NB4 (cell line): ENCODE data around the gene EDC3.

Experiments
- DNase-seq: peaks from one replicate; pipeline ENCODE4 v3.0.0; 2010; ENCODE audit warnings: low read depth
- H3K4me3 ChIP-seq: one replicate; pipeline ENCODE4 v1.5.1; 2011; ENCODE audit warnings: mild to moderate bottlenecking, low read depth, low read length, moderate library complexity
- MYC ChIP-seq: IDR thresholded peaks from 2 replicates; pipeline ENCODE4 v1.6.1; 2011; ENCODE audit warnings: low read depth, low read length
- POLR2A ChIP-seq: IDR thresholded peaks from 2 replicates; pipeline ENCODE4 v1.6.1; 2011; ENCODE audit warnings: mild to moderate bottlenecking; ENCODE audit not compliant: insufficient read length; ENCODE audit errors: extremely low read depth
- TF ChIP-seq, protein P1 (sequence below): IDR thresholded peaks from one replicate; pipeline ENCODE4 v1.5.1; 2012; ENCODE audit warnings: low read depth, low read length
- TF ChIP-seq, protein P2 (sequence below): IDR thresholded peaks from 2 replicates; pipeline ENCODE4 v1.6.1; 2011; ENCODE audit warnings: low read depth, low read length

Gene EDC3

DNA sequence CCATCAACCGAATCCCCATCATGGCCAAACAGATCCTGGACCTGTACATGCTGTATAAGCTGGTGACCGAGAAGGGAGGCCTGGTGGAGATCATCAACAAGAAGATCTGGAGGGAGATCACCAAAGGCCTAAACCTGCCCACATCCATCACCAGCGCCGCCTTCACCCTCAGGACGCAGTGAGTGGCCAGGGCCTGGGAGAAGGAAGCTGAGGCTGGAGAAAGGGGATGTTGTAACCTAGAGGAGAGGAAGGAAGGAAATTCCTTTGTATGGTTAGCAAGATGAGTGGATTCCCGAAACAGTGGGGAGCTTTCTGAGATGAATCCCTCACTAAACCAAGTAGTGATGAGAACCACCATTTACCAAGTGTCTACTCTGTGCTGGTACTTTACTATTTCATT, 106.0 kb downstream of the EDC3 start:
- no peak for TF ChIP-seq MYC
- TF ChIP-seq, protein P1, sequence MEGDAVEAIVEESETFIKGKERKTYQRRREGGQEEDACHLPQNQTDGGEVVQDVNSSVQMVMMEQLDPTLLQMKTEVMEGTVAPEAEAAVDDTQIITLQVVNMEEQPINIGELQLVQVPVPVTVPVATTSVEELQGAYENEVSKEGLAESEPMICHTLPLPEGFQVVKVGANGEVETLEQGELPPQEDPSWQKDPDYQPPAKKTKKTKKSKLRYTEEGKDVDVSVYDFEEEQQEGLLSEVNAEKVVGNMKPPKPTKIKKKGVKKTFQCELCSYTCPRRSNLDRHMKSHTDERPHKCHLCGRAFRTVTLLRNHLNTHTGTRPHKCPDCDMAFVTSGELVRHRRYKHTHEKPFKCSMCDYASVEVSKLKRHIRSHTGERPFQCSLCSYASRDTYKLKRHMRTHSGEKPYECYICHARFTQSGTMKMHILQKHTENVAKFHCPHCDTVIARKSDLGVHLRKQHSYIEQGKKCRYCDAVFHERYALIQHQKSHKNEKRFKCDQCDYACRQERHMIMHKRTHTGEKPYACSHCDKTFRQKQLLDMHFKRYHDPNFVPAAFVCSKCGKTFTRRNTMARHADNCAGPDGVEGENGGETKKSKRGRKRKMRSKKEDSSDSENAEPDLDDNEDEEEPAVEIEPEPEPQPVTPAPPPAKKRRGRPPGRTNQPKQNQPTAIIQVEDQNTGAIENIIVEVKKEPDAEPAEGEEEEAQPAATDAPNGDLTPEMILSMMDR = no peak
- no peak for TF ChIP-seq POLR2A
- TF ChIP-seq, protein P2, sequence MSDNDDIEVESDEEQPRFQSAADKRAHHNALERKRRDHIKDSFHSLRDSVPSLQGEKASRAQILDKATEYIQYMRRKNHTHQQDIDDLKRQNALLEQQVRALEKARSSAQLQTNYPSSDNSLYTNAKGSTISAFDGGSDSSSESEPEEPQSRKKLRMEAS = no peak
- no peak overlapping the region for H3K4me3 ChIP-seq
- DNase-seq = no peak

DNA sequence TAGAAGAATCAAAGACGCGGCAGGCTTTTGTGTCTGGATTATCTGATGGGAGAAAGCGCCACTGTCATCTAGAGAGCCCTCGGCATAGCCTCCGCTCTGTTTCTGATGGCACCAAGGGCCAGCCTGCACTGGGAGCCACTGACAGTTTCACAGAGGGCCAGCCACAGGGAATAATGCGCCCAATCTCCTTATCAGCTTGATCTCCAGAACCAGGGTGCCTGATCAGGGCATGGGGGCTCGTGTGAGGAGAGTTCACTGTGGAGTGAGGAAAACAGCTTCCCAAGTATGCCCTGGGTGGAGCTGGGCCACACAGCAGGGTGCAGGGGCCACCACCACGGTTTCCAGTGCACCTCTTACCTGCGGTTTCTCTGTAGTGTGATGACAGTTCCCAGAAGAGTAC, 110.0 kb downstream of the EDC3 start:
- H3K4me3 ChIP-seq = no peak overlapping the region
- TF ChIP-seq POLR2A (no peak), MYC (no peak)
- TF ChIP-seq, protein P2 = no peak
- TF ChIP-seq, protein P1 = no peak
- DNase-seq = no peak

DNA sequence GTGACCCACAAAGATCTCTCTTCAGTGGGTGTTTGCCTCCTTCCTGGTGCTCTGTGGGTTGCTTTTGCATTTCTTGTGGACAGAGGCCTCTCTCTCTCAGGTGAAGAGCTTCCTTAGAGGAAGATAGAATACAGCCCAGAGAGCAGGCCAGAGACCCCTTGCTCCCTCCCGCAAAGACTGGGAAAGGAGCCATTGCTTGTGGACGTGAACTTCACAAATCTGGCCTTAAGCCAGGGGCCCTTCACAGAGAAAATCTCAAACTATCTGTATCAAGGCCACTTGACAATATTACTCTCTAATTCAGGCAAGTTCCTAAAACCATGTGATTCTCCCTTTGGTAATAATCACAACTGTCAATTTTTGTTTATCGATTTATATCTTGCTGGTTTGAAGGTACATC, 110.6 kb downstream of the EDC3 start:
- no peak overlapping the region for H3K4me3 ChIP-seq
- TF ChIP-seq, protein P1 = no peak
- TF ChIP-seq POLR2A (no peak), MYC (no peak)
- TF ChIP-seq, protein P2 = no peak
- no peak for DNase-seq

DNA sequence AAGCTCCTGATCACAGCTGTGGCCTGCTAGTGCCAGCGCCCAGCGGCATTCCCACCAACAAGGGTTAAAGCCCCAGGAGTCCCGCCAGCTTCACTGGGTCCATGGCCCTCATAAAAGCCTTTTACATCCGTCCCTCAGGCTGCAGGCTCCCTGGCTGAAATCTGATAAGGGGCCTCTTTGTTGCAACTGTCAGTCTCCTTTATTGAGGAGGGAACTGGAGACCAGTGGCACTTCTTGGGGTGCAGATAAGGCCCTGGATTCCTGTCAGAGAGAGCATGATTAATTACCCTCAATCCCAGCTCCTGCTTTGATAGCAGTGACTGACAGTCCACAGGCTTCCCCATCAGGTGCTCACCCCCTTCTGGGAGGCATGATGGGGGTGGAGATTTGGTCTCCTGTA, 111.0 kb downstream of the EDC3 start:
- TF ChIP-seq, protein P2 = no peak
- TF ChIP-seq MYC (no peak), POLR2A (no peak)
- TF ChIP-seq, protein P1 = no peak
- no peak overlapping the region for H3K4me3 ChIP-seq
- no peak for DNase-seq

DNA sequence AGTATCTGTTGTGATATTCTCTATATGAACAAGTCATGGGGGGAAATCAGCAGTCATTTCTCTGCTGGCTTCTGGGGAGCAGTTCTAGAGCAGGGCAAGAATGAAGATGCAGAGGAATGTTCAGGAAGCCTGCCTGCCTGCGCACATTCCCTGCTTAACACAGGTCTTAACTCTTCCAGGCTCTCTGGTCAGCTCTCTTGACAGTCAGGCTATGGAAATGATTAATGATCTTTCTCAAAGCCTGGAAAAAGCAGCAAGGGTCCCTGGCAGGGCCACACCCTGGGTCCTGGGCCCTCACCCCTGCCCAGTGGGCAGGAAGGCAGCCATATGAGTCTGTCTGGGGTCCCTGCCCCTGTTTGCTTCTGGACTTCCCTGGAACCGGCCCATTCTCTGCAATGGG, 111.6 kb downstream of the EDC3 start:
- TF ChIP-seq MYC = no peak
- H3K4me3 ChIP-seq = no peak overlapping the region
- DNase-seq = no peak
